Measurements from ENCODE around the gene RBM20.

- TF ChIP-seq CTCF (IDR thresholded peaks at IDR 0.05) (no peak), POLR2A (IDR thresholded peaks at IDR 0.05) (no peak), POLR2AphosphoS5 (IDR thresholded peaks at IDR 0.05) (no peak), EP300 (IDR thresholded peaks at IDR 0.05) (no peak)
Measured at GRCh38 chr10:110642204-110643034, 1.7 kb upstream of the RBM20 start.

Data from suprapubic skin (tissue), 4 donors.